NCI-H748 treated with DMSO at 0.1 percent for 48 hours (cell line): ENCODE measurements around the gene DPP6.
"Not testable (repeated sequence)": the region's sequence is repeated elsewhere in the genome, so short reads cannot be mapped to it uniquely, and the experiment has no call there.

Source experiments
- DNase-seq: peaks from one replicate; lab custom pipeline; 2025; lab: John Stamatoyannopoulos, UW

Gene DPP6

DNA sequence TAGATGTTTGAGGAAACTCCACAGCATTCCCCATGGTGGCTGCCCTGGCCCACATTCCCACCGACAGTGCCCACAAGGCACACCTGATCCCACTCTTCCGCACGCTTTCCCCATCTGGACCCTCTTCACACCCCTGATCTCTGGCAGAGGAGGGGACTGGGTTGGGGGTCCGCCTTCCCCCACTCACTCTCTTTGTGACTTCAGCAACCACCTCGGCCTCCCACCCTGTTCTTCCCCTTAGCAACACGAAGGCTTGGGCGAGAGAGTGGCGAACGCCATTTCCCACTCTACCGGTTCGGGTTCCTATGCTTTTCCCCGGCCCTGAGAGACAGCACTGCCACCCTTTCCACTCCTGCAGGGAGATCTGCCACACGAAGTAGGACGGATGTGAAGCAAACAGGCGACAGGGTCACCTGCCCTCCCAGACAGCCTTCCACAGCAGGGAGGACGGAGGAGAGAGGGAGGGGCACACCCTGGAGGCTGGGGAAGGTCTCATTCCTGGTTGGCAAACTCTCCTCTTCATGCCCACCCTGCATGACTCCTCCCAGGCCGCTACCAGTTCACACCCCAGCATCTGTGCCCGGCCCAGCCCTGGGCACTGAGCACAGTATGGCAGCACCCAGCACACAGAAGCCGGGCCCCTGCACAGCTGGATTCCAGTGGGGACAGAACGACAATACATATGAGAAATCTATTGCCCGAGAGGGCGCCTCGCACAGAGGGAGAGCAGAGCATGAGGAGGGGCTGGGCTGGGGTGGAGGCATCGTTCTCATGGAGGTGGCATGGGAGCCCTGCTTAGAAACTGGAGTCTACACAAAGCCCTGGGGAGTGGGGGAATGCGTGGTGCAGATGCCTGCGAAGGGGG, 857.3 kb downstream of the DPP6 start:
- no peak for DNase-seq

DNA sequence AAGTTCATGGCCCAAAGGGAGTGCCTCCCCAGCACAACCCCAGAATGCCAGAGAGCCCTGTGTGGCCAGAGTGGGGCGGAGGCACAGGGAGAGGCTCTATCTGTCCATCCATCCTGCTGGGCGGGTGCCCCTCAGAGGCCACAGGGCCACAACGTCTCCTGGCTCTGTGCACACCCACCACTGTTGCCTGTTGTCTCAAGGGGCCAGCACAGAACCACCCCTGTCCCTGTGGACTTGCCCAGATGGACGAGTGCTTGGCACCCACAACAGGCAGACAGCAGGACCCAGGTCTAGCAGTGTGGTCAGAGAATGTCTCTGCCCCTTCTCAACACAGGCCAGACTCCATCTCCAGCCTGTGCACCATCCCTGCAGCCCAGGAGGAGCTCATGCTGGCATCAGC, 857.9 kb downstream of the DPP6 start:
- DNase-seq = no peak

GRCh38 chr7:154910977-154911376, 858.8 kb downstream of the DPP6 start:
- DNase-seq = no peak

GRCh38 chr7:154911411-154911810, 859.2 kb downstream of the DPP6 start:
- no peak for DNase-seq

DNA sequence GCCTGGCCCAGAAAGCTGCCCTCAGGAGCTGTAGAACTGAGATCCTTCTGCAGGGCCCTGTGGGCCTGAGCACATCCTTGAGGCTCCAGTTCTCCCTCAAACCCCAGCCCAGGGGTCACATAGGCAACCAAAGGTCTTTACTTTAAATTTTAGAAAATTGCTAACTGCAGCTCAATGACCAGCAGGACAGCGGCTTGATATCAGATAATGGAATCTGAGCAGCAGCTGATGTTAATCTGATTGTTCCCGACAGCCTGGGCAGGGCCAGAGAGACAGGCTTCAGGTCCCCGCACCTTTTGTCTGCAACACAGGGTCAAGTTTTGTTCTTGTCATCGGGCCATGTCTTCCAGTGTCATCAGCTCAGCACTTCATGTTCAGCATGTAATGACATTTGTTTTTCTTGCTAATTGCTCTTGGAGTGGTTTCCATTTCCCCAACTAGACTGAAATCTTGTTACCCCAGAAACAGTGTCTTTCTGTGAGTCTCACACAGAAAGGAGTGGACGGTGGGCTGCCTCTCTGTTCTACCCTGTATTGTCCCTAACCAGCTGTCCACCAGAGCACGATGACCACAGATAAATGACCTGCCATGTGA, 859.8 kb downstream of the DPP6 start:
- DNase-seq = no peak

- DNase-seq = no peak
These were observed 860.9 kb downstream of the DPP6 start for GRCh38 chr7:154912871-154913637.

- DNase-seq = peak; percentile 26
These were observed 861.6 kb downstream of the DPP6 start for GRCh38 chr7:154913638-154914307.

GRCh38 chr7:154914308-154914995, 862.3 kb downstream of the DPP6 start:
- DNase-seq = no peak

- no peak for DNase-seq
These were observed 862.8 kb downstream of the DPP6 start for GRCh38 chr7:154914996-154915380.

- DNase-seq = no peak
These were observed 863.4 kb downstream of the DPP6 start for GRCh38 chr7:154915600-154915999.

DNA sequence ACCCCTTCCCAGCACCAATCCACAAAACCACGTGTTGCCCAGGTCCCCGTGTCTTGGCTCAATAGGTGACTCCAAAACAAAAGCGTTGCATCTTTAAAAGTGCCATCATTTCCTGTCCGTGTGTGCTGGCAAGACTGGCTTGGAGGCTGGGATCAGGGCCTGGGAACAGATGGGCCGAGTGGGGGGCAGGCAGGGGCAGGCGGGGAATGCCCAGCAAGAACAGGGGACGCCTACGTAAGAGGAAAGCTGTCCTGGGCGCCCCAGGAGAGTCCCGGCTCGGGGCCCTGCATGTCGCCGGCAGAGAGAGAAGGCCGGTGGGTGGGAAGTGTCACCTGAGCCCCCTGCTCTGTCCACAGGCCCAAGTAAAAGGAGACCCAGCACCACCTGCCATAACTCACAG, 864.2 kb downstream of the DPP6 start:
- no peak for DNase-seq

GRCh38 chr7:154916856-154917807, 864.9 kb downstream of the DPP6 start:
- no peak for DNase-seq

- DNase-seq = no peak
These were observed 865.6 kb downstream of the DPP6 start for GRCh38 chr7:154917808-154918160.

DNA sequence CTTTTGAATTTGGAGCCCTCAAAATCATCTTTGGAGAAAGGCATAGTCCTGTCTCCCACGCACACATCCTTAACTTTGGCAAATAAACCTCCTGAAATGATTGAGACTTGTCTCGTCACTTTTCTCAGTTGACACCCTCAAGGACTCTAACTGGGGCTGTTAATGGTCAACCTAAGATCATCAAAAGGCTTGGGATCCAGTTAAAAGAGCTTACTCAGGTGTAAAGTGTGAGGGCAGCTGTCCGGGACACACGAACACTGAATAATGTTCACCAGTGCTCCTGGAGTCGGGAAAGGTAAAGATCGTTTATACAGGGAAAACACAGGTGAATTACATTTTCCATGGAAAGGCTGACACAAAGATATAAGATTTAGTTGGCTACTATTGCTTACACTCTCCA, 866.1 kb downstream of the DPP6 start:
- no peak for DNase-seq

GRCh38 chr7:154918741-154919140, 866.5 kb downstream of the DPP6 start:
- no peak for DNase-seq

- no peak for DNase-seq
These were observed 867.4 kb downstream of the DPP6 start for GRCh38 chr7:154919344-154920225.

- not testable (repeated sequence) for DNase-seq
These were observed 870.3 kb downstream of the DPP6 start for GRCh38 chr7:154922472-154922871.

GRCh38 chr7:154927624-154928125, 875.5 kb downstream of the DPP6 start:
- peak; percentile 80 for DNase-seq
